ENCODE data around the gene VIM. TPM values are rescaled to one million over a fixed set of nuclear protein-coding genes. Genes with fewer than 3 reads are reported as not detected.

VIM gene
- polyA plus RNA-seq, 1 donor (not counting 4 experiments of a cell fraction or from before 2014, with no cell fraction given): 495 TPM

GRCh38 chr10:17216901-17217395 is 11.1 kb upstream of the VIM start:
- Histone ChIP-seq H3K36me3 (ENCODE audit: control insufficient read depth in 2 of 2, extremely low read depth in 1 of 2, insufficient read depth in 2 of 2, low read length in 2 of 2) (no peaks in the 10 kb centered on the region), H3K27me3 (ENCODE audit: control insufficient read depth, extremely low read depth, insufficient read depth, low read length) (no peaks in the 10 kb centered on the region), H3K9me3 (ENCODE audit: control insufficient read depth, low read depth, low read length) (no peaks in the 10 kb centered on the region), H4K20me1 (ENCODE audit: control insufficient read depth, extremely low read depth, insufficient read depth, low read length) (no peaks in the 10 kb centered on the region), H3K4me1 (ENCODE audit: control insufficient read depth, extremely low read depth, insufficient read depth, low read length) (peaks cover 45% of the 10 kb centered on the region), H3K27ac (ENCODE audit: control insufficient read depth, insufficient read depth, low read length) (peak overlapping the region; percentile 96), H3K9me1 (ENCODE audit: control insufficient read depth, extremely low read depth, insufficient read depth, low read length) (no peaks in the 10 kb centered on the region), H3K79me2 (ENCODE audit: control insufficient read depth, insufficient read depth, low read length) (no peaks in the 10 kb centered on the region), H3K4me2 (ENCODE audit: control insufficient read depth, extremely low read depth, insufficient read depth, low read depth, low read length) (peak overlapping the region; percentile 40), H2AFZ (ENCODE audit: control insufficient read depth, low read length) (peak overlapping the region; percentile 21), H3K4me3 (ENCODE audit: control insufficient read depth in 2 of 3, extremely low read depth in 1 of 3, insufficient read depth in 2 of 3, low read depth in 1 of 3, low read length in 3 of 3) (no peak overlapping the region), H3K9ac (ENCODE audit: control insufficient read depth, extremely low read depth, insufficient read depth, low read length) (peak overlapping the region; percentile 71)
- TF ChIP-seq CTCF (optimal IDR thresholded peaks at IDR 0.05 in 1 of 3, IDR thresholded peaks at IDR 0.05 in 1 of 3, conservative IDR thresholded peaks at IDR 0.05 in 1 of 3; ENCODE audit: extremely low read depth in 1 of 3, insufficient read depth in 2 of 3, low read length in 3 of 3): no peak
- FAIRE-seq (no peak), DNase-seq (ENCODE audit: low read depth, low spot score) (no peak)
- dilution Hi-C loops (cut with MboI; ENCODE audit: extremely low pct_ligation_motif_present, low sequenced_read_pairs): no loop called here

- dilution Hi-C loops (cut with MboI; ENCODE audit: extremely low pct_ligation_motif_present, low sequenced_read_pairs): no loop called here
- H3K4me3 ChIP-seq (ENCODE audit: control insufficient read depth in 2 of 3, extremely low read depth in 1 of 3, insufficient read depth in 2 of 3, low read depth in 1 of 3, low read length in 3 of 3): no peak overlapping the region
- H4K20me1 ChIP-seq (ENCODE audit: control insufficient read depth, extremely low read depth, insufficient read depth, low read length): no peaks in the 10 kb centered on the region
- no peaks in the 10 kb centered on the region for H3K9me1 ChIP-seq (ENCODE audit: control insufficient read depth, extremely low read depth, insufficient read depth, low read length)
- H3K27me3 ChIP-seq (ENCODE audit: control insufficient read depth, extremely low read depth, insufficient read depth, low read length): no peaks in the 10 kb centered on the region
- TF ChIP-seq CTCF (optimal IDR thresholded peaks at IDR 0.05 in 1 of 3, IDR thresholded peaks at IDR 0.05 in 1 of 3, conservative IDR thresholded peaks at IDR 0.05 in 1 of 3; ENCODE audit: extremely low read depth in 1 of 3, insufficient read depth in 2 of 3, low read length in 3 of 3): no peak
- TF ChIP-seq EZH2 (IDR thresholded peaks at IDR 0.05; ENCODE audit: low read length): no peak
- no peak overlapping the region for H3K4me2 ChIP-seq (ENCODE audit: control insufficient read depth, extremely low read depth, insufficient read depth, low read depth, low read length)
- no peaks in the 10 kb centered on the region for H3K9me3 ChIP-seq (ENCODE audit: control insufficient read depth, low read depth, low read length)
- H3K27ac ChIP-seq (ENCODE audit: control insufficient read depth, insufficient read depth, low read length): peak overlapping the region; percentile 96
- H3K79me2 ChIP-seq (ENCODE audit: control insufficient read depth, insufficient read depth, low read length): no peaks in the 10 kb centered on the region
- no peak overlapping the region for H2AFZ ChIP-seq (ENCODE audit: control insufficient read depth, low read length)
- H3K9ac ChIP-seq (ENCODE audit: control insufficient read depth, extremely low read depth, insufficient read depth, low read length): no peak overlapping the region
- DNase-seq (ENCODE audit: low read depth, low spot score) (no peak), FAIRE-seq (no peak)
- no peaks in the 10 kb centered on the region for H3K36me3 ChIP-seq (ENCODE audit: control insufficient read depth in 2 of 2, extremely low read depth in 1 of 2, insufficient read depth in 2 of 2, low read length in 2 of 2)
- peaks cover 45% of the 10 kb centered on the region for H3K4me1 ChIP-seq (ENCODE audit: control insufficient read depth, extremely low read depth, insufficient read depth, low read length)
Observed at GRCh38 chr10:17217631-17218232, 10.3 kb upstream of the VIM start.

Data from keratinocyte (primary cell).